Measurements from ENCODE around the gene KLHL29. TPM values are rescaled to one million over a fixed set of nuclear protein-coding genes. Genes with fewer than 3 reads are reported as not detected.

The KLHL29 gene
- total RNA-seq, 1 experiment from 2014 or later, result 4.3 TPM

GRCh38 chr2:23542230-23542789 is 157.3 kb downstream of the KLHL29 start:
- DNase-seq (ENCODE audit: extremely low read depth, low read depth), result no peak

- no peak for DNase-seq (ENCODE audit: extremely low read depth, low read depth)
Measured at GRCh38 chr2:23543302-23543701, 158.3 kb downstream of the KLHL29 start.

GRCh38 chr2:23543728-23544127 is 158.7 kb downstream of the KLHL29 start:
- no peak for DNase-seq (ENCODE audit: extremely low read depth, low read depth)

- DNase-seq (ENCODE audit: extremely low read depth, low read depth), result no peak
Measured at GRCh38 chr2:23544589-23545295, 159.8 kb downstream of the KLHL29 start.

- no peak for DNase-seq (ENCODE audit: extremely low read depth, low read depth)
Measured at GRCh38 chr2:23545396-23545795, 160.4 kb downstream of the KLHL29 start.

- DNase-seq (ENCODE audit: extremely low read depth, low read depth), result no peak
Measured at GRCh38 chr2:23545811-23546210, 160.8 kb downstream of the KLHL29 start.

- DNase-seq (ENCODE audit: extremely low read depth, low read depth), result no peak
Measured at GRCh38 chr2:23546913-23547312, 161.9 kb downstream of the KLHL29 start.

GRCh38 chr2:23547725-23548124 is 162.7 kb downstream of the KLHL29 start:
- no peak for DNase-seq (ENCODE audit: extremely low read depth, low read depth)

GRCh38 chr2:23548143-23548769 is 163.3 kb downstream of the KLHL29 start:
- no peak for DNase-seq (ENCODE audit: extremely low read depth, low read depth)

GRCh38 chr2:23549051-23549450 is 164.1 kb downstream of the KLHL29 start:
- DNase-seq (ENCODE audit: extremely low read depth, low read depth), result no peak

GRCh38 chr2:23549821-23550530 is 165.0 kb downstream of the KLHL29 start:
- no peak for DNase-seq (ENCODE audit: extremely low read depth, low read depth)

GRCh38 chr2:23550553-23550952 is 165.6 kb downstream of the KLHL29 start:
- no peak for DNase-seq (ENCODE audit: extremely low read depth, low read depth)

GRCh38 chr2:23551875-23552274 is 166.9 kb downstream of the KLHL29 start:
- no peak for DNase-seq (ENCODE audit: extremely low read depth, low read depth)

- no peak for DNase-seq (ENCODE audit: extremely low read depth, low read depth)
Measured at GRCh38 chr2:23553561-23553960, 168.6 kb downstream of the KLHL29 start.

GRCh38 chr2:23554054-23554697 is 169.2 kb downstream of the KLHL29 start:
- no peak for DNase-seq (ENCODE audit: extremely low read depth, low read depth)

GRCh38 chr2:23555944-23556343 is 171.0 kb downstream of the KLHL29 start:
- no peak for DNase-seq (ENCODE audit: extremely low read depth, low read depth)

- no peak for DNase-seq (ENCODE audit: extremely low read depth, low read depth)
Measured at GRCh38 chr2:23556929-23557328, 171.9 kb downstream of the KLHL29 start.

- no peak for DNase-seq (ENCODE audit: extremely low read depth, low read depth)
Measured at GRCh38 chr2:23557455-23557854, 172.5 kb downstream of the KLHL29 start.

GRCh38 chr2:23559561-23560239 is 174.7 kb downstream of the KLHL29 start:
- no peak for DNase-seq (ENCODE audit: extremely low read depth, low read depth)

GRCh38 chr2:23561088-23561487 is 176.1 kb downstream of the KLHL29 start:
- no peak for DNase-seq (ENCODE audit: extremely low read depth, low read depth)
